ENCODE results near the gene NUSAP1.

- TF ChIP-seq POLR2AphosphoS5 (IDR thresholded peaks at IDR 0.05), result no peak
- no peak for TF ChIP-seq POLR2A (IDR thresholded peaks at IDR 0.05)
Observed at GRCh38 chr15:41334293-41335120, 1.8 kb downstream of the NUSAP1 start.
